WTC11 (cell line): ENCODE results near the gene IMPDH1.

ENCODE experiments used
- ATF6 ChIP-seq: sonication (generic); formaldehyde crosslinking; IDR thresholded peaks from 2 replicates; pipeline ENCODE4 v1.8.1; 2023; ENCODE audit warnings: mild to moderate bottlenecking, missing genetic modification reagents
- CTCF ChIP-seq: fragments of 200-600 bp; IDR thresholded peaks from 2 replicates; pipeline ENCODE4 v1.8.0; 2022; ENCODE audit warnings: antibody characterized with exemption
- FOXJ3 ChIP-seq: sonication (generic); formaldehyde crosslinking; IDR thresholded peaks from 2 replicates; pipeline ENCODE4 v1.9.0; 2021; ENCODE audit warnings: missing genetic modification reagents, mild to moderate bottlenecking, borderline replicate concordance
- IRF2 ChIP-seq: sonication (generic); formaldehyde crosslinking; IDR thresholded peaks from 2 replicates; pipeline ENCODE4 v1.8.0; 2022; ENCODE audit warnings: low read depth, missing genetic modification reagents, borderline replicate concordance
- PRDM15 ChIP-seq: sonication (generic); formaldehyde crosslinking; IDR thresholded peaks from 2 replicates; pipeline ENCODE4 v1.8.0; 2022; ENCODE audit warnings: missing genetic modification reagents
- TCF7 ChIP-seq: sonication (generic); formaldehyde crosslinking; IDR thresholded peaks from 2 replicates; pipeline ENCODE4 v1.8.0; 2022; ENCODE audit warnings: mild to moderate bottlenecking, low read depth, missing genetic modification reagents, moderate library complexity
- ZNF423 ChIP-seq: fragments of 250-450 bp; sonication (Bioruptor Pico); IDR thresholded peaks from 2 replicates; pipeline ENCODE4 v2.1.2; 2022; ENCODE audit warnings: mild to moderate bottlenecking, moderate library complexity

GRCh38 chr7:128430207-128430606, 20.4 kb upstream of the IMPDH1 start:
- no peak for TF ChIP-seq ATF6
- no peak for TF ChIP-seq ZNF423
- no peak for TF ChIP-seq CTCF
- no peak for TF ChIP-seq PRDM15 (CRISPR knock-in tag)
- no peak for TF ChIP-seq IRF2 (CRISPR knock-in tag)
- TF ChIP-seq FOXJ3 (CRISPR knock-in tag): no peak
- no peak for TF ChIP-seq TCF7 (CRISPR knock-in tag)
